ENCODE results near the gene PDCD11. TPM values are rescaled to one million over a fixed set of nuclear protein-coding genes. Genes with fewer than 3 reads are reported as not detected.
"Not testable (repeated sequence)": the region's sequence is repeated elsewhere in the genome, so short reads cannot be mapped to it uniquely, and the experiment has no call there.

Gene PDCD11, protein sequence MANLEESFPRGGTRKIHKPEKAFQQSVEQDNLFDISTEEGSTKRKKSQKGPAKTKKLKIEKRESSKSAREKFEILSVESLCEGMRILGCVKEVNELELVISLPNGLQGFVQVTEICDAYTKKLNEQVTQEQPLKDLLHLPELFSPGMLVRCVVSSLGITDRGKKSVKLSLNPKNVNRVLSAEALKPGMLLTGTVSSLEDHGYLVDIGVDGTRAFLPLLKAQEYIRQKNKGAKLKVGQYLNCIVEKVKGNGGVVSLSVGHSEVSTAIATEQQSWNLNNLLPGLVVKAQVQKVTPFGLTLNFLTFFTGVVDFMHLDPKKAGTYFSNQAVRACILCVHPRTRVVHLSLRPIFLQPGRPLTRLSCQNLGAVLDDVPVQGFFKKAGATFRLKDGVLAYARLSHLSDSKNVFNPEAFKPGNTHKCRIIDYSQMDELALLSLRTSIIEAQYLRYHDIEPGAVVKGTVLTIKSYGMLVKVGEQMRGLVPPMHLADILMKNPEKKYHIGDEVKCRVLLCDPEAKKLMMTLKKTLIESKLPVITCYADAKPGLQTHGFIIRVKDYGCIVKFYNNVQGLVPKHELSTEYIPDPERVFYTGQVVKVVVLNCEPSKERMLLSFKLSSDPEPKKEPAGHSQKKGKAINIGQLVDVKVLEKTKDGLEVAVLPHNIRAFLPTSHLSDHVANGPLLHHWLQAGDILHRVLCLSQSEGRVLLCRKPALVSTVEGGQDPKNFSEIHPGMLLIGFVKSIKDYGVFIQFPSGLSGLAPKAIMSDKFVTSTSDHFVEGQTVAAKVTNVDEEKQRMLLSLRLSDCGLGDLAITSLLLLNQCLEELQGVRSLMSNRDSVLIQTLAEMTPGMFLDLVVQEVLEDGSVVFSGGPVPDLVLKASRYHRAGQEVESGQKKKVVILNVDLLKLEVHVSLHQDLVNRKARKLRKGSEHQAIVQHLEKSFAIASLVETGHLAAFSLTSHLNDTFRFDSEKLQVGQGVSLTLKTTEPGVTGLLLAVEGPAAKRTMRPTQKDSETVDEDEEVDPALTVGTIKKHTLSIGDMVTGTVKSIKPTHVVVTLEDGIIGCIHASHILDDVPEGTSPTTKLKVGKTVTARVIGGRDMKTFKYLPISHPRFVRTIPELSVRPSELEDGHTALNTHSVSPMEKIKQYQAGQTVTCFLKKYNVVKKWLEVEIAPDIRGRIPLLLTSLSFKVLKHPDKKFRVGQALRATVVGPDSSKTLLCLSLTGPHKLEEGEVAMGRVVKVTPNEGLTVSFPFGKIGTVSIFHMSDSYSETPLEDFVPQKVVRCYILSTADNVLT (N-terminal part only)
- 10 to 100 TPM; 13.3 to 33.8 TPM for total RNA-seq

DNA sequence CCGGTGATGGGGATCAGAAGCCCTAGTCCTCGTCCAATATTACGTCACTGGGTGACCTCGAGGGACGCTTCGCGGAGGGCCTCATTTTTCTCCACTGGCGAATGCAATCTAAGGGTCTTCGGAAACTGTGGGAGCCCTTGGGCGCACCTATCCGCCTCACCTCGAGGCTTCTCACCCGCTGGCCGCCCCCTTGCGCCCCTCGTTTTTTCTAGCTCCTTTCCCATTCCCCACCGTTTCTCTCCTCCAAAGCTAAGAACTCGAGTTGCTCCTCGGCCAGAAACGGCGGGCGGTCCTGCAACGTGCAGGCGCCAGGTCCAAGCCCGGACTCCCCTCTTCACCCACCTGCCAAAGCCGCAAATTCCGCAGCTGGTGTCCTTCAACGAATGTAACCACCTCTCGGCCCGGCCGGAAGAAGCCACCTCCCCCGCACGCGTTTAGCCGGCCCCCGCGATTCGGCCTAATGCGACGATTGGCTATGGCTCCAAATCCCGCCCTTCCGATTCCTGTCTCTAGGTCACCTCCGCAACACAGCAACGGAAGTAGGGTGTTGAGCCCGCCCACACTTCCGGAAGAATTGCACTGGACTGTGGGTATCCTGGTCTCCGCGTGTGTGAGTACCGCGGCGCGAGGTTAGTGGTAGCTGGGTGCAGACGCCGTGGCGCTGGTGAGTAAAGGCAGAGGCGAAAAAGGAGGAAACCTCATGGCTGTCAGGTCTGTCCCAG lies at the start of gene PDCD11, which contains the start of gene ATP5MK:
Gene PDCD11 (plus strand): TSS at position 560 of the 722 bp plus-strand sequence. CDS start 1,801 bp downstream, outside the sequence.
Gene ATP5MK (minus strand): TSS at position 409 of the 722 bp plus-strand sequence. CDS start 4,018 bp downstream, outside the sequence.
- Histone ChIP-seq H3K27ac (peak within 1 kb of the TSS; percentile 61 to 65), H3K36me3 (no peaks in the 10 kb centered on the region), H3K4me1 (replicated peaks) (peaks cover 14% of the 10 kb centered on the region), H3K9me3 (no peaks in the 10 kb centered on the region), H3K27me3 (replicated peaks; ENCODE audit: insufficient read depth) (no peaks in the 10 kb centered on the region), H3K4me3 (peak within 1 kb of the TSS; percentile 51 to 74)
- intact Hi-C loops (cut with DNase I): loop anchor here (1.0 kb wide), 1 partner anchor 28 kb away; no protein-coding TSS in a partner anchor
- TF ChIP-seq POLR2AphosphoS5 (IDR thresholded peaks at IDR 0.05): peak; percentile 98
- TF ChIP-seq POLR2A (IDR thresholded peaks at IDR 0.05): peak; percentile 38
- TF ChIP-seq, protein P1, sequence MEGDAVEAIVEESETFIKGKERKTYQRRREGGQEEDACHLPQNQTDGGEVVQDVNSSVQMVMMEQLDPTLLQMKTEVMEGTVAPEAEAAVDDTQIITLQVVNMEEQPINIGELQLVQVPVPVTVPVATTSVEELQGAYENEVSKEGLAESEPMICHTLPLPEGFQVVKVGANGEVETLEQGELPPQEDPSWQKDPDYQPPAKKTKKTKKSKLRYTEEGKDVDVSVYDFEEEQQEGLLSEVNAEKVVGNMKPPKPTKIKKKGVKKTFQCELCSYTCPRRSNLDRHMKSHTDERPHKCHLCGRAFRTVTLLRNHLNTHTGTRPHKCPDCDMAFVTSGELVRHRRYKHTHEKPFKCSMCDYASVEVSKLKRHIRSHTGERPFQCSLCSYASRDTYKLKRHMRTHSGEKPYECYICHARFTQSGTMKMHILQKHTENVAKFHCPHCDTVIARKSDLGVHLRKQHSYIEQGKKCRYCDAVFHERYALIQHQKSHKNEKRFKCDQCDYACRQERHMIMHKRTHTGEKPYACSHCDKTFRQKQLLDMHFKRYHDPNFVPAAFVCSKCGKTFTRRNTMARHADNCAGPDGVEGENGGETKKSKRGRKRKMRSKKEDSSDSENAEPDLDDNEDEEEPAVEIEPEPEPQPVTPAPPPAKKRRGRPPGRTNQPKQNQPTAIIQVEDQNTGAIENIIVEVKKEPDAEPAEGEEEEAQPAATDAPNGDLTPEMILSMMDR (IDR thresholded peaks at IDR 0.05): peak in 2 of 4 experiments; percentile 11 to 16
- WGBS: under 1% methylated on average over 56 of the region's 56 CpGs
- peak; percentile 98 for DNase-seq (ENCODE audit: low spot score)

DNA sequence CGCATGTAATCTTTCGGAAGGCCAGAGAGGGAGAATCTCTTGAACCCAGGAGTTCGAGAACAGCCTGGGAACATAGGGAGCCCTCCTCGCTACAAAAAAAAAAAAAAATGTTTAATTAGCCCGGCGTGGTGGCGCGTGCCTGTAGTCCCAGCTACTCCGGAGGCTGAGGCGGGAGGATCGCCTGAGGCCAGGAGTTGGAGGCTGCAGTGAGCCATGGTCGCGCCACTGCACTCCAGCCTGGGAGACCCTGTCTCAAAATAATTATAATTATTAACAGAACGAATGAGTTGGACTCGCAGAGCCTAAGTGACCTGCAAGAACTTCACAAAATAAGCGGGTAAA lies 46.3 kb upstream of the PDCD11 start:
- no peaks in the 10 kb centered on the region for H3K4me1 ChIP-seq (replicated peaks)
- 47% methylated on average over 16 of the region's 16 CpGs for WGBS
- intact Hi-C loops (cut with DNase I): no loop called here
- no peaks in the 10 kb centered on the region for H3K27me3 ChIP-seq (replicated peaks; ENCODE audit: insufficient read depth)
- H3K4me3 ChIP-seq: peak overlapping the region; percentile 66 to 68
- peak overlapping the region; percentile 74 for H3K27ac ChIP-seq
- H3K9me3 ChIP-seq: no peaks in the 10 kb centered on the region
- no peak for DNase-seq (ENCODE audit: low spot score)
- TF ChIP-seq, protein P1 (IDR thresholded peaks at IDR 0.05): no peak
- TF ChIP-seq POLR2A (IDR thresholded peaks at IDR 0.05) (no peak), POLR2AphosphoS5 (IDR thresholded peaks at IDR 0.05) (no peak)
- no peaks in the 10 kb centered on the region for H3K36me3 ChIP-seq

DNA sequence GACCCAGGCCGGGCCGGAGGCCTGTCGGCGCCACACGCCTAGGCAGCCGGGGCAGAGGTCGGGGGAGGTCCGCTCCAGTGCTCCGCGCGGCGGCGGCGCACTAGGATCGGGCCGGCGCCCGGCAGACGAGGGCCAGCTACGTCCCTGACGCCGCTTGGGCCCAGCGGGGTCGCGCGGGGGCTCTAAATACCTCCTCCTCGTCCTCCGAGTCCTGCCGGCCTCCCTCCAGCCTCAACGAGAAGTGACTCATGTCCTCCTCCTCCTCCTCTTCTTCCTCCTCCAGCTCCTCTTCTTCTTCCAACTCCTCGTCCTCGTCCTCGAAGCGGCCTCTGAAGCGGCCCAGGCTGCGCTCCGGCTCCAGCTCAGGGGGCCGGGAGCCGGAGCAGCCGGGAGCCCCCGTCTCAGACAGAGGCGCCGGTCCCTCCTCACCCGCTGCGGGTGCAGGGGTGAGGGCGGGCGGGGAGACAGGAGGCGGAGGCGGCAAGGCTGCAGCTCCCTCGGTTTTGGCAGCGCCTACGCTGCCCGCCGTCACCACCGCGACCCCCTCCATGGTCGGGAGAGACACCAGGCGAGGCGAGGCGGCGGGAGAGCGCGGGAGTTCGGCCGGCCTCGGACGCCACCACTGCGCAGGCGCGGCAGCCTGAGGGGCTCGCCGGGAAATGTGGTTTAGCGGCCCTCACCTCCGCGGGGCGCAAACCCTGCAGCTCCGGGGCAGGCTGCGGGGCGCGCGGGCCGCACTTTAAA lies 45.7 kb upstream of the PDCD11 start, which contains the start of gene PCGF6:
Gene PCGF6 (minus strand): TSS at position 624 of the 744 bp plus-strand sequence. CDS start 74 bp downstream, at position 550.
- TF ChIP-seq POLR2A (IDR thresholded peaks at IDR 0.05) (no peak), POLR2AphosphoS5 (IDR thresholded peaks at IDR 0.05) (peak; percentile 55)
- H3K27ac ChIP-seq: peak within 1 kb of the TSS; percentile 74
- no peaks in the 10 kb centered on the region for H3K27me3 ChIP-seq (replicated peaks; ENCODE audit: insufficient read depth)
- no peaks in the 10 kb centered on the region for H3K9me3 ChIP-seq
- DNase-seq (ENCODE audit: low spot score): peak; percentile 58
- H3K36me3 ChIP-seq: no peaks in the 10 kb centered on the region
- peak within 1 kb of the TSS; percentile 66 to 68 for H3K4me3 ChIP-seq
- intact Hi-C loops (cut with DNase I): no loop called here
- H3K4me1 ChIP-seq (replicated peaks): no peaks in the 10 kb centered on the region
- WGBS: under 1% methylated on average over 74 of the region's 82 CpGs

DNA sequence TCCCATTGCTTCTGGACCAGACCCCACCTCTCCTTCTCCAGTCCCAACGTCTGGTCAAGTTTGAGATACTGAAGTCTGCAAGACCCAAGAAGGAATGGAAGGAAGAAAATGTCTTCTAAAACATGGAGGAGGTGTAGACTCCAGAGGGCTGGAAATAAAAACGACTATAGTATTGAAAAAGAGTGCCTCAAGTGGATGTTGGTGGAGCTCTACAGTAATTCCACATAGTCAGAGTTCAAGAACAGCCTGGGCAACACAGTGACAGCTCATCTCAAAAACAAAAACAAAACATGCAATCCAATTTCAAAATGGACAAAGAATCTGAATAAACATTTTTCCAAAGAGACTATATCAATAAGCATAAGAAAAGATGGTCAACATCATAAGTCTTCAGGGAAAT lies 43.1 kb upstream of the PDCD11 start:
- Histone ChIP-seq H3K27me3 (replicated peaks; ENCODE audit: insufficient read depth) (no peaks in the 10 kb centered on the region), H3K4me3 (no peak overlapping the region), H3K4me1 (replicated peaks) (no peaks in the 10 kb centered on the region), H3K9me3 (no peaks in the 10 kb centered on the region), H3K27ac (no peak overlapping the region), H3K36me3 (no peaks in the 10 kb centered on the region)
- no peak for DNase-seq (ENCODE audit: low spot score)
- TF ChIP-seq POLR2AphosphoS5 (IDR thresholded peaks at IDR 0.05): no peak
- TF ChIP-seq POLR2A (IDR thresholded peaks at IDR 0.05): no peak
- TF ChIP-seq, protein P1 (IDR thresholded peaks at IDR 0.05): no peak
- intact Hi-C loops (cut with DNase I): no loop called here
- 45% methylated on average over 2 of the region's 2 CpGs for WGBS

DNA sequence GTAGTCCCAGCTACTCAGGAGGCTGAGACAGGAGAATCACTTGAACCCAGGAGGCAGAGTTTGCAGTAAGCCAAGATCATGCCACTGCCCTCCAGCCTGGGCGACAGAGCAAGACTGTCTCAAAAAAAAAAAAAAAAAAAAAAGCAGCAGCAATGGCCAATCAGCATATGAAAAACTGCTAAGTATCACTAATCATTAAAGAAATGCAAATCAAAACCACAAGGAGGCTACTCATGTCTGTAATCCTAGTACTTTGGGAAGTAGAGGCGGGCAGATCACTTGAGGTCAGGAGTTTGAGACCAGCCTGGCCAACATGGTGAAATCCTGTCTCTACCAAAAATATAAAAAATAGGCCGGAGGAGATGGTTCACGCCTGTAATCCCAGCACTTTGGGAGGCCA lies 41.9 kb upstream of the PDCD11 start:
- H3K36me3 ChIP-seq; H3K27me3 ChIP-seq (replicated peaks; ENCODE audit: insufficient read depth); H3K27ac ChIP-seq; H3K4me1 ChIP-seq (replicated peaks); H3K4me3 ChIP-seq; intact Hi-C loops (cut with DNase I); DNase-seq (ENCODE audit: low spot score); H3K9me3 ChIP-seq: not testable (repeated sequence)
- 94% methylated on average over 4 of the region's 4 CpGs for WGBS

Data from prostate gland (tissue), 2 donors.